Psoas muscle (tissue), 8 donors: ENCODE measurements around the gene SLC22A16. TPM values are rescaled to one million over a fixed set of nuclear protein-coding genes. Genes with fewer than 3 reads are reported as not detected.
"Not testable (repeated sequence)": the region's sequence is repeated elsewhere in the genome, so short reads cannot be mapped to it uniquely, and the experiment has no call there.

Experiments used
- ATAC-seq, 4 donors: fragments of 200-7000 bp; cut with Tn5 transposase; one replicate each; pipeline ENCODE4 v1.9.1; 2020; ENCODE audit warnings: moderate library complexity in 3 of 4, mild to moderate bottlenecking in 2 of 4
- DNase-seq, 2 donors: peaks; one replicate each; pipeline ENCODE4 v3.0.0-alpha.2; 2020
- H3K27ac ChIP-seq: fragments of 200-600 bp; one replicate; pipeline ENCODE4 v1.8.0; 2022
- H3K27me3 ChIP-seq, 3 donors: fragments of 200-600 bp in 1 of 3; one replicate each; pipeline versions ENCODE4 v1.6.1 to v1.8.0; 2013 to 2022; ENCODE audit warnings: low read length in 2 of 3, mild to moderate bottlenecking in 2 of 3, moderate library complexity in 1 of 3; ENCODE audit not compliant: insufficient read depth in 3 of 3
- H3K36me3 ChIP-seq, 2 donors: fragments of 200-600 bp in 1 of 2; one replicate each; pipeline versions ENCODE4 v1.6.1 to v1.8.0; 2013 to 2022; ENCODE audit warnings: low read depth in 1 of 2, mild to moderate bottlenecking in 1 of 2, moderate library complexity in 1 of 2; ENCODE audit not compliant: insufficient read depth in 1 of 2
- H3K4me1 ChIP-seq: fragments of 200-600 bp; one replicate; pipeline ENCODE4 v1.8.0; 2022
- H3K4me3 ChIP-seq: fragments of 200-600 bp; one replicate; pipeline ENCODE4 v1.8.0; 2022; ENCODE audit warnings: mild to moderate bottlenecking
- H3K9me3 ChIP-seq: fragments of 200-600 bp; one replicate; pipeline ENCODE4 v1.8.0; 2022
- CTCF ChIP-seq: fragments of 200-600 bp; IDR thresholded peaks from one replicate; pipeline ENCODE4 v1.8.0; 2022; ENCODE audit warnings: antibody characterized with exemption
- WGBS, 3 donors: extraction: QIAGEN DNeasy Blood & Tissue Kit; methylation state at CpG; one replicate each; pipeline versions ENCODE4 v1.1.6 to v1.1.7; 2013; 5-methylcytosine and 5-hydroxymethylcytosine counted together
- intact Hi-C, 2 donors: fragments of 100-400 bp; cut with DNase I; formaldehyde crosslinking; loops; one replicate each; pipeline versions ENCODE4 v1.11.0 to v1.14.2; 2022
- polyA plus RNA-seq, 3 donors: library from polyadenylated mRNA; stranded (reverse); fragments of 200-250 nt; gene quantifications; one replicate each; pipeline ENCODE4 v1.2.3, GENCODE V29; 2013
- total RNA-seq, 4 donors: library from RNA; stranded (reverse); fragmentation: NEBNext Ultra II Directional in 2 of 4; extraction: Animal tissue kit (Norgen Biotek cat#: 25700) in 2 of 4; gene quantifications; one replicate each; pipeline versions ENCODE4 v1.2.1 to v1.2.4, GENCODE V29; 2021 to 2023
- donor health status: healthy with polysubstance abuse.
- donor health status: DM: no; HTN: no; CAD: no; lungs with moderate emphysema.
- donor health status: Bipolar disorder and iron deficiency.
- donor health status: healthy.
- donor health status: DM: yes; HTN: yes; CAD: no.
- donor health status: DM: no; HTN: no; CAD: no.
- donor health status: DM: no; HTN: no; CAD: no.
- donor health status: DM: yes; HTN: yes; CAD: no.

The SLC22A16 gene
- total and polyA plus RNA-seq, 7 donors, result 0.03 to 0.07 TPM; not detected in 5

- intact Hi-C loops, result no loop called here
- H3K4me3 ChIP-seq, result no peak overlapping the region
- 93% methylated on average over 1 of the region's 1 CpG for WGBS, 3 donors
- no peaks in the 10 kb centered on the region for H3K4me1 ChIP-seq
- H3K27ac ChIP-seq, result no peak overlapping the region
- no peak for ATAC-seq
- DNase-seq, result no peak
- H3K9me3 ChIP-seq, result peaks cover 12% of the 10 kb centered on the region
- no peaks in the 10 kb centered on the region for H3K27me3 ChIP-seq
- H3K36me3 ChIP-seq, result no peaks in the 10 kb centered on the region
- no peak for TF ChIP-seq CTCF
Measured at GRCh38 chr6:110458476-110458875, 17.9 kb downstream of the SLC22A16 start.

- H3K27me3 ChIP-seq, H3K4me3 ChIP-seq, H3K27ac ChIP-seq, H3K9me3 ChIP-seq, H3K36me3 ChIP-seq, intact Hi-C loops, H3K4me1 ChIP-seq, ATAC-seq: not testable (repeated sequence)
- peak; percentile 15 for TF ChIP-seq CTCF
- WGBS, 3 donors, result 76 to 83% (median 79%) methylated on average over 8 of the region's 8 CpGs
- peak in 1 of 2 donors; percentile 16 for DNase-seq
Measured at GRCh38 chr6:110457567-110458175, 18.7 kb downstream of the SLC22A16 start.

DNA sequence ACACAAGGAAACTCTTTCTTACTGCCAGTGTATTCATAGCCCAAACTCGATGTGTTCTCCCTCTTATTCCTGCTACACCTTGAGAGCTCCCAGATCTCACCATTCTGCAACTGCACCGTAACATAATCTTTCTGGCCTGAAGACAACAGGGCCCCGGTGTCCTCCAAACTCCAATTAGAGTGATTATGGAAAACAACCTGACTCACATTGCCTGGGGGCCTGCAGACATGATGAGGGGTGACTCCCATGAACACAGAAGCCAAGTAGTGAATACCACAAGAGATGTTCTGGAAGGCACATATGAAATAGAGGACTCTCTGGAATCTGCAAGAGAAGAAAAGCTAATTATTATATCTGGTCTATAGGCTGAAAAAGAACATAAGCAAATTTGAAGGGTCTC is 19.7 kb downstream of the SLC22A16 start:
- Histone ChIP-seq H3K4me3 (no peak overlapping the region), H3K9me3 (no peaks in the 10 kb centered on the region), H3K27ac (no peak overlapping the region), H3K36me3 (no peaks in the 10 kb centered on the region), H3K27me3 (no peaks in the 10 kb centered on the region), H3K4me1 (no peaks in the 10 kb centered on the region)
- ATAC-seq (no peak), DNase-seq (no peak)
- 81 to 88% (median 82%) methylated on average over 3 of the region's 3 CpGs for WGBS, 3 donors
- intact Hi-C loops, result no loop called here
- TF ChIP-seq CTCF, result no peak

DNA sequence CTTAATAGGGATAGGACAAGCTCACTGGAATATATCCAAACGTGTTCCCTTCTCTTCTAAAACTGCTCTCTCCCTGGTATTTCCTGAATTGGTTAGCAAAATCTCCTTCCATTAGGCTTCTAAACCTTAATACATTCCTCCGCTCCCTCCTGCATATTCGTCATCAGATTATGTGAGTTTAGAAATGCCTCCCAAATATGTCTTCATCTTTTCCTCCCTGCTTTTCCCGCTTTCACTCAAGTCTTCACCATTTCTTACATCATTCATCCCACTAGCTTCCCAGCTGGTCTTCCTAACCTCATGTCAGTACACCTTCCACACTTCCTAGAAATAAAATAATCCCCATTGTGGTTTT is 26.9 kb downstream of the SLC22A16 start:
- Histone ChIP-seq H3K4me3 (no peak overlapping the region), H3K4me1 (no peaks in the 10 kb centered on the region), H3K36me3 (no peaks in the 10 kb centered on the region), H3K27ac (no peak overlapping the region), H3K9me3 (no peaks in the 10 kb centered on the region), H3K27me3 (no peaks in the 10 kb centered on the region)
- 72 to 75% (median 73%) methylated on average over 4 of the region's 4 CpGs for WGBS, 3 donors
- no peak for ATAC-seq
- intact Hi-C loops, result no loop called here
- TF ChIP-seq CTCF, result no peak
- DNase-seq, result no peak

DNA sequence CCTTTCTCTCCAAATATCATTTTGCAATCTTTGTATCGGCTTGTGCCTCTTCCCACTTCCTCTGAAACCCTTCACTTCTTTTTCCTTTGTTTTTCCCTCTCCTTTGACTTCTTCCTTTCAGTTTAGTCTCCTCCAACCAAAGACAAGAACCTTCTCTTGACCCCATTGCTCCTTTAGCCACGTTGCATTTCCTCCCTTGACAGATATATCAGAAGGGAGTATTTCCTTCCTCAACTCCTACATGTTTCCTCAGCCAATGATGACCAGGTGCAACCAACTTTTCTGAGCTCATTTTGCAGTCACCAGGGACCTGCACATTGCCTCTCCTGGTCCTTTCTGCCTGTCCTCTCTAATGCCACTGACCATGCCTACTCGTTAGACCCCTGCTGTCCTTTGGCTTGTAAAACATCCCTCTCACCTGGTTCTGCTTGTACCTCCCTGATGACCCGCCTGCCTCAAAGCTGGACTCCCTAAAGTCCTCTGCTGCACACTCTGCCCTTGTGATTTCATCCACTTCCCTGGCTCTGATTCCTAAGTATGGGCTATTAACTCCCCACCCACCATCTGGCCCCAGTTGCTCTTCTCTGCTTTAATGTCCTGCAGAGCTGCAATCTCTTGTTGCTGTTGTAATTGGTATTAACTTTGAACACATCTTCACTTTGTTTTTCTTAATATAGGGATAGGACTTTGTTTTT is 27.4 kb downstream of the SLC22A16 start:
- no peaks in the 10 kb centered on the region for H3K36me3 ChIP-seq
- ATAC-seq (no peak), DNase-seq (no peak)
- no peak overlapping the region for H3K27ac ChIP-seq
- H3K9me3 ChIP-seq, result no peaks in the 10 kb centered on the region
- H3K4me1 ChIP-seq, result no peaks in the 10 kb centered on the region
- no peak overlapping the region for H3K4me3 ChIP-seq
- intact Hi-C loops, result no loop called here
- no peaks in the 10 kb centered on the region for H3K27me3 ChIP-seq
- no peak for TF ChIP-seq CTCF
- WGBS, 3 donors, result 47 to 52% (median 51%) methylated on average over 4 of the region's 4 CpGs
